ENCODE data around the gene ATP8B1. TPM values are rescaled to one million over a fixed set of nuclear protein-coding genes. Genes with fewer than 3 reads are reported as not detected.

ATP8B1 gene
- total RNA-seq, 1 experiment from 2014 or later = 1.4 TPM

- POLR2A ChIA-PET = interaction anchor here (0.7 to 2.7 kb wide), 7 partner anchors 9 to 55 kb away, joined by 3 to 23 read pairs (median 4); no protein-coding TSS in a partner anchor
- no peak for TF ChIP-seq CTCF (IDR thresholded peaks at IDR 0.05; ENCODE audit: unreplicated experiment)
- Mint-ChIP-seq H3K9me3 (ENCODE audit: unreplicated experiment) (no peaks in the 10 kb centered on the region), H3K36me3 (ENCODE audit: insufficient read depth, unreplicated experiment) (no peaks in the 10 kb centered on the region), H3K4me1 (ENCODE audit: insufficient read depth, unreplicated experiment) (peaks cover 15% of the 10 kb centered on the region), H3K27ac (ENCODE audit: low read depth, unreplicated experiment) (peak overlapping the region; percentile 5), H3K4me3 (ENCODE audit: unreplicated experiment) (no peak overlapping the region), H3K27me3 (ENCODE audit: insufficient read depth, unreplicated experiment) (no peaks in the 10 kb centered on the region)
- intact Hi-C loops (cut with micrococcal nuclease) = no loop called here
- no peak for DNase-seq (ENCODE audit: unreplicated experiment)
- no TSS peak for BruUV-seq (replicated peaks)
- CTCF ChIA-PET = no interaction called here
Measured at GRCh38 chr18:57749604-57749970, 53.5 kb downstream of the ATP8B1 start.

GRCh38 chr18:57748770-57749603 is 54.1 kb downstream of the ATP8B1 start:
- peak; percentile 69 for DNase-seq (ENCODE audit: unreplicated experiment)
- intact Hi-C loops (cut with micrococcal nuclease) = no loop called here
- Mint-ChIP-seq H3K36me3 (ENCODE audit: insufficient read depth, unreplicated experiment) (no peaks in the 10 kb centered on the region), H3K9me3 (ENCODE audit: unreplicated experiment) (no peaks in the 10 kb centered on the region), H3K27ac (ENCODE audit: low read depth, unreplicated experiment) (peak overlapping the region; percentile 5), H3K4me3 (ENCODE audit: unreplicated experiment) (no peak overlapping the region), H3K4me1 (ENCODE audit: insufficient read depth, unreplicated experiment) (peaks cover 15% of the 10 kb centered on the region), H3K27me3 (ENCODE audit: insufficient read depth, unreplicated experiment) (no peaks in the 10 kb centered on the region)
- CTCF ChIA-PET = interaction anchor here (1.1 kb wide), 1 partner anchor 432 kb away, joined by 3 read pairs; no protein-coding TSS in a partner anchor
- TF ChIP-seq CTCF (IDR thresholded peaks at IDR 0.05; ENCODE audit: unreplicated experiment) = no peak
- POLR2A ChIA-PET = interaction anchor here (0.7 to 2.7 kb wide), 9 partner anchors 9 to 127 kb away, joined by 3 to 23 read pairs (median 4); partner anchors contain the start of gene NARS1
- no TSS peak for BruUV-seq (replicated peaks)

GRCh38 chr18:57747809-57748680 is 55.1 kb downstream of the ATP8B1 start:
- H3K27me3 Mint-ChIP-seq (ENCODE audit: insufficient read depth, unreplicated experiment) = no peaks in the 10 kb centered on the region
- H3K4me3 Mint-ChIP-seq (ENCODE audit: unreplicated experiment) = no peak overlapping the region
- CTCF ChIA-PET = interaction anchor here (0.6 to 1.1 kb wide), 7 partner anchors 10 to 433 kb away, joined by 3 to 5 read pairs (median 3); no protein-coding TSS in a partner anchor
- H3K4me1 Mint-ChIP-seq (ENCODE audit: insufficient read depth, unreplicated experiment) = peaks cover 23% of the 10 kb centered on the region
- no peaks in the 10 kb centered on the region for H3K36me3 Mint-ChIP-seq (ENCODE audit: insufficient read depth, unreplicated experiment)
- H3K9me3 Mint-ChIP-seq (ENCODE audit: unreplicated experiment) = no peaks in the 10 kb centered on the region
- intact Hi-C loops (cut with micrococcal nuclease) = no loop called here
- POLR2A ChIA-PET = interaction anchor here (0.7 to 2.7 kb wide), 8 partner anchors 10 to 126 kb away, joined by 3 to 23 read pairs (median 5); partner anchors contain the start of gene NARS1
- no peak for TF ChIP-seq CTCF (IDR thresholded peaks at IDR 0.05; ENCODE audit: unreplicated experiment)
- no peak for DNase-seq (ENCODE audit: unreplicated experiment)
- H3K27ac Mint-ChIP-seq (ENCODE audit: low read depth, unreplicated experiment) = no peak overlapping the region
- no TSS peak for BruUV-seq (replicated peaks)
